Activated naive CD4-positive, alpha-beta T cell treated with anti-CD3 and anti-CD28 coated beads, Interleukin-2, amount 50 U/mL, for 72 hours (primary cell): ENCODE results near the gene NUDT14. TPM values are rescaled to one million over a fixed set of nuclear protein-coding genes. Genes with fewer than 3 reads are reported as not detected.

Experiments used
- ATAC-seq, 2 donors: fragments of 150-1000 bp; cut with Tn5 transposase; 2 replicates each; pipeline ENCODE4 v1.10.0; 2021; ENCODE audit warnings: mild to moderate bottlenecking in 2 of 2, moderate library complexity in 2 of 2
- DNase-seq, 2 donors: peaks; one replicate each; pipeline ENCODE4 v3.0.0; 2021 to 2022; ENCODE audit warnings: low spot score in 2 of 2
- H3K27ac Mint-ChIP-seq, 2 donors: one replicate each; pipeline ENCODE4 v1.8.0; 2022; ENCODE audit warnings: mild to moderate bottlenecking in 2 of 2, mixed read lengths in 2 of 2
- H3K36me3 Mint-ChIP-seq, 2 donors: one replicate each; pipeline ENCODE4 v1.8.0; 2022; ENCODE audit warnings: mixed read lengths in 2 of 2
- H3K9me3 Mint-ChIP-seq, 2 donors: one replicate each; pipeline ENCODE4 v1.8.0; 2022; ENCODE audit warnings: mixed read lengths in 2 of 2
- total RNA-seq, 2 donors: library from RNA; stranded (reverse); gene quantifications; one replicate each; pipeline ENCODE4 v1.2.3, GENCODE V29; 2022

Gene NUDT14
- total RNA-seq, 2 donors from 2014 or later, result 20.0 to 22.6 TPM

GRCh38 chr14:105204931-105205672, 24.0 kb upstream of the NUDT14 start:
- no peak for ATAC-seq
- Mint-ChIP-seq H3K27ac (no peak overlapping the region), H3K9me3 (no peaks in the 10 kb centered on the region), H3K36me3 (no peaks in the 10 kb centered on the region)
- DNase-seq, result no peak

GRCh38 chr14:105204206-105204930, 23.3 kb upstream of the NUDT14 start:
- Mint-ChIP-seq H3K9me3 (no peaks in the 10 kb centered on the region), H3K36me3 (no peaks in the 10 kb centered on the region), H3K27ac (no peak overlapping the region)
- ATAC-seq, result no peak
- DNase-seq, result no peak

DNA sequence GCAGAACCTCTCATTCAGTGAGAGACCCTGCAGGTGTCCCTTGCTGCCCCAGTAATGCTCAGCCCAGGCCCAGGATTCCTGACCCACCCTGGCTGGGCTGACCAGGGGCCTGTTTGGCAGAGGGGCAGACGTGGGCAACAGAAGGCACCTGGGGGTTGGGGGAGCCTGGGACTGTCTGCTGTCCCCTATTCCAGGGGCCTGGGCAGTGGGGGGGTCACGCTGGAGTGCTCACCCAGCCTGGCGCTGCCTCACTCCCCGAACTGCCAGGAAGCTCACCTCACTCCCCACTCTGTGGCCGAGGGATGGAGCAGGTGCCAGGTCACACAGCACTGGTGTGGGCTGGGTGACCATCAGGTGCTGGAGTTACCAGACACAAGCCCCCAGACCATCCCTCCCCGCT, 22.6 kb upstream of the NUDT14 start:
- H3K9me3 Mint-ChIP-seq, result no peaks in the 10 kb centered on the region
- H3K36me3 Mint-ChIP-seq, result no peaks in the 10 kb centered on the region
- no peak overlapping the region for H3K27ac Mint-ChIP-seq
- no peak for ATAC-seq
- DNase-seq, result no peak

- H3K36me3 Mint-ChIP-seq, result no peaks in the 10 kb centered on the region
- peak; percentile 53 to 62 for ATAC-seq
- H3K9me3 Mint-ChIP-seq, result no peaks in the 10 kb centered on the region
- no peak overlapping the region for H3K27ac Mint-ChIP-seq
- DNase-seq, result peak; percentile 70 to 81
These were observed 22.0 kb upstream of the NUDT14 start for GRCh38 chr14:105203057-105203531.

DNA sequence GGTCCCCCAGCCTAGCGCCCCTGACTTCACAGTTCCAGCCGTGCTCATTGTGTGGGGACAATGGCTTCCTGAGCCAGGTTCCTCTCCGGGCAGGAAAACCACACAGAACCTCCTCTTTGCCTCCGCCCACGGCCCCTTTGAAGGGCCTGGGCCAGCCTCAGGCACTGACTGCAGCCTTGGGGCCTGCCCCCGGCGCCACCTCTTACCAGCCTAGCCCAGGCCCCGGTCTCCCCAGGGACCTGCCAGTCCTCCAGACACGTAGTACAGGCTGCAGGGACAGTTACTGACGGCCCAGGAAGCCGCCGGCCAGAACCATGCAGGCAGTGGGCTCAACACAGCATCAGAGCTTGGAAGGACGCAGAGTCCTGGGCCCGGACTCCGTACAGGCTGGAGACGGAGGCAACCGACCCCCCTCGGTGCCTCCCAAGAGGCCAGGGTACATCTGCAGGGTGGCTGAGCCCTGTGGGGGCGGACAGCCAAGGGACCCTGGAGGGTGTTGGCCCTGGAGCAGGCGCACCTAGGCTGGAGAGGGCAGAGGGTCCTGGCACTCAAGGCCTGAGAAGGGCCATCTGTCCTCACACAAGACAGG, 20.9 kb upstream of the NUDT14 start:
- H3K36me3 Mint-ChIP-seq, result no peaks in the 10 kb centered on the region
- peak; percentile 51 to 70 for ATAC-seq
- no peak overlapping the region for H3K27ac Mint-ChIP-seq
- DNase-seq, result peak in 1 of 2 donors; percentile 55
- no peaks in the 10 kb centered on the region for H3K9me3 Mint-ChIP-seq

GRCh38 chr14:105201156-105201924, 20.2 kb upstream of the NUDT14 start:
- DNase-seq (no peak), ATAC-seq (peak; percentile 1 to 6)
- Mint-ChIP-seq H3K36me3 (no peaks in the 10 kb centered on the region), H3K27ac (no peak overlapping the region), H3K9me3 (no peaks in the 10 kb centered on the region)

GRCh38 chr14:105200641-105201040, 19.5 kb upstream of the NUDT14 start:
- DNase-seq (no peak), ATAC-seq (no peak)
- Mint-ChIP-seq H3K27ac (no peak overlapping the region), H3K9me3 (no peaks in the 10 kb centered on the region), H3K36me3 (no peaks in the 10 kb centered on the region)

DNA sequence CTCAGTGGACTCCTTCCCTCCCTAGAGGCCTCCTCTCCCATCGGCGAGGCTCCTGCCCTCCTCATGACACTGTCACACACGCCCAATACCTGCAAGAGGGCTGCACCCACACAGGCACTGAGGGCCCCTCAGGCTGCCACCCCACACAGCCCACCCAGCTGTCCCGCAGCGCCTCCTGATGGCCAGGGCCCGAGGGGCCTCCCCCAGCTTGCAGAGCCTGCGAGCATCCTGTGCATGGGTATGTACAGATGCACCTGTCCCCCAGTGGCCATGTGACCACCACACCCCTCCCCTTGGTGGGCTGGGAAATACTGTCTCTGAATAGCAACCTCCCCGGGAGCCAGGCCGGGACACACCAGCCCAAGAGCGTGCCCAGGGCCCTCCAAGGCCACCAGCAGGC, 19.0 kb upstream of the NUDT14 start:
- H3K27ac Mint-ChIP-seq, result no peak overlapping the region
- DNase-seq (no peak), ATAC-seq (no peak)
- no peaks in the 10 kb centered on the region for H3K9me3 Mint-ChIP-seq
- H3K36me3 Mint-ChIP-seq, result no peaks in the 10 kb centered on the region

DNA sequence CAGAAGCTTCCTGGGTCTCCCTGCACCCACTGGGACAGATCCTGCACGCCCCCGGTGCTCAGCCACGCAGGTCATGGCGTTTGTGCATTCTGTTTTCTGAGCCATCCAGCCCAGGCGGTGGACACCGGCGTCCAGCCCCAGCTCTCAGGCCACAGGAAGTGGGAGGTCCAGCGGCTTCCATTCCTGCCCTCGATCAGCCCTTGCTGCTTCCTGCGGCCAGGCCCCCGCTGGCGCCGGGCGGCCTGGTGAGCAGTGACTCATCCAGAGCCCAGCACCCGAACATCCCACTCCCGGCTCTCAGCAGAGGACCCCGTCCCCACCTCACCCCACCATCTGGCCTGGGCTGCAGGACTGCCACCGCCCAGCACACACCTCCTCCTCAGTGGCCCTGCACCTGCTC, 18.0 kb upstream of the NUDT14 start:
- DNase-seq, result no peak
- Mint-ChIP-seq H3K9me3 (no peaks in the 10 kb centered on the region), H3K36me3 (no peaks in the 10 kb centered on the region), H3K27ac (peak overlapping the region in 1 of 2 donors; percentile 84)
- no peak for ATAC-seq

DNA sequence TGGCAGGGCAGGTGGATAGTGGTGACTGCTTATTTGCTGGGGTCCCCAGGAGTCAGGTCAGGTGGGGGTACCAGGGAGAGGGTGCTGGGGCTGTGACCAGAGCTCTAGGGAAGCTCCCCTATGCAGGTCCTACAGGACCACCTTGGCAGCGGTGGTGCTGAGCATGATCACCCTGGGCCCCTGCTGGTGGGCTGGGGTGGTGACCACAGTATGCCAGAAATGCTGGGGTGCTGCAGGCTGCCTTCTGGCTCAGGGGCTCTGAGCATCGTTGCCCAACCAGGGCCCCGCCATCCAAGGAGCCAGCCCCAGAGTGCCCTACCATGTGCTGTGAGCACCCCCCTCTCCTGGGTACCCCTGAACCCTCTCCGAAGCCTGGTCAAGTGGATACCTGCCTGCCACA, 17.5 kb upstream of the NUDT14 start:
- ATAC-seq (no peak), DNase-seq (no peak)
- no peaks in the 10 kb centered on the region for H3K36me3 Mint-ChIP-seq
- no peak overlapping the region for H3K27ac Mint-ChIP-seq
- H3K9me3 Mint-ChIP-seq, result no peaks in the 10 kb centered on the region

DNA sequence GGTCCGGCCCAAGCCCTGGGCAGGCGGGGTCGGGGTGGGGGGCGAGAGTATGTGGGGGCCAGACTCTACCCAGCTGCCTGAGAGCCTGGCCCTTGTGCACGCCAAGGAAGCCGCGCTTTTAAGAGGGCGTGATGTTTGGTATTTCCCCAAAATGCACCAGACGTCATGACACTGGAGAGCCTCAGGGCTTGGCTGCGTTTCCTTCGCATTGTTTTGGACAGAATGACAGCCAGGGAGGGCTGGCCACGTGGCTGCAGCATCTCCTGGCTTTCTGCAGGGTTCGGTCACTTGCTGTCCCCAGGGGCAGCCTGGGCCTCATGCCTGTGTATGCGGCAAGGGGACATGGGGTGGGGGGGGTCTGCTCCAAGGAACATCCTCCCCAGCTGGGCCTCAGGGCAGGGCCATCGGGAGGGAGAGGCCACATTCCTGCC, 16.1 kb upstream of the NUDT14 start:
- Mint-ChIP-seq H3K9me3 (no peaks in the 10 kb centered on the region), H3K36me3 (no peaks in the 10 kb centered on the region), H3K27ac (no peak overlapping the region)
- ATAC-seq, result no peak
- no peak for DNase-seq

GRCh38 chr14:105196265-105196960, 15.3 kb upstream of the NUDT14 start:
- Mint-ChIP-seq H3K27ac (no peak overlapping the region), H3K36me3 (no peaks in the 10 kb centered on the region), H3K9me3 (no peaks in the 10 kb centered on the region)
- no peak for ATAC-seq
- no peak for DNase-seq

- no peak for DNase-seq
- ATAC-seq, result no peak
These were observed 14.6 kb upstream of the NUDT14 start for GRCh38 chr14:105195522-105196264.

DNA sequence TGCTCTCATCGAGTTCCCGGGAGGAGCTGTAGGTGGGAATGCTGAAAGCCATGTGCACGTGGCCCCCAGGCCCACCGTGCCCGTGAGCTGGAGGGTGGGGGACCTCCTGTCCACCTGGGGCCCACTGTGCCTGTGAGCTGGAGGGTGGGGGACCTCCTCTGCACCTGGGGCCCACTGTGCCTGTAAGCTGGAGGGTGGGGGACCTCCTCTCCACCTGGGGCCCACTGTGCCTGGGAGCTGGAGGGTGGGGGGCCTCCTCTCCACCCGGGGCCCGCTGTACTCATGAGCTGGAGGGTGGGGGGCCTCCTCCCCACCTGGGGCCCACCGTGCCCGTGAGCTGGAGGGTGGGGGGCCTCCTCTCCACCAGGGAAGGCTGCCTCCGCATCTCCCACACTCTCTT, 13.9 kb upstream of the NUDT14 start:
- Mint-ChIP-seq H3K36me3 (no peaks in the 10 kb centered on the region), H3K9me3 (no peaks in the 10 kb centered on the region), H3K27ac (no peak overlapping the region)
- DNase-seq, result no peak
- ATAC-seq, result no peak

More at GRCh38 chr14:105195522-105196264, 14.6 kb upstream of the NUDT14 start:
- no peaks in the 10 kb centered on the region for H3K36me3 Mint-ChIP-seq
- H3K27ac Mint-ChIP-seq, result no peak overlapping the region
- no peaks in the 10 kb centered on the region for H3K9me3 Mint-ChIP-seq

DNA sequence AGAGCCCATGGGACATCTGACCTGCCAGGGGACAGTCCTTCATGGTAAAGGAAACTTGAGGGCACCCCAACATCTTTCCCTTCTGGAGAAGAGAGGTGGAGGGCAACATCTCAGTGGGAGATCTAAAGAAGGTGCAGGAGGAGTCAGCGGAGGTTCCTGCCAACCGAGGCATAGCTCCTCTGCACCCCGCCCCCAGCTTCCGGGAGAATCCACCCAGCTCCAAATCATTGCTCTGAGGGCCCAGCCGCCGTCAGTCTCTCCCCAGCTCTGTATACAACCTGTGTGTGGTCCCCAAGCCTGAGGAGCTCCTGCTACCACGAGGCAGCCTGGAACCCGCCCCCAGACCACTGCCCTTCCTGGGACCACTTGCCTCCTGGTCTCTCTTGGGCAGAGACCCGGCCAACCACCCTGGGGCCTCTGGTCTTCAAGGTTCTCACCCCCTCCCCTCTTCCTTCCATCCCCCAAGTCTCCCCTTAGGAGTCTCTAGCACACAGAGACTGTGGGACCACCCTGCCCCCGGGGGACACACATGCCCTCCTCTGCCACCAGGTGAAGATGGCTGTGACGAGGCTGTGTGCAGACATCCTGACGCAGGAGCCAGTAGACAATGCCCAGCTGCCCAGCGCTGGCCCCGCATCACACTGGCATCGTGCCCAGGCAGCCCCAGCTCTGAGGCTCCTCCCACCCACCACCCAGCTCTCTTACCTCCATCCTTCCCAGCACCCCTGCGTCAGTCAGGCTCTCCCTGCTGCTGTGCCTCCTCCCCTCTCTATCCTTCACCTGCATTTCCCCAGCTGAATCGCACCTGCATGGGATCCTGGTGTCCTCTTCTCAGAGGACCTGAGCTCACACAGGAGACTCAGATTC, 13.0 kb upstream of the NUDT14 start:
- peak overlapping the region in 1 of 2 donors; percentile 51 for H3K27ac Mint-ChIP-seq
- DNase-seq (peak in 1 of 2 donors; percentile 37), ATAC-seq (peak; percentile 36 to 39)
- no peaks in the 10 kb centered on the region for H3K36me3 Mint-ChIP-seq
- no peaks in the 10 kb centered on the region for H3K9me3 Mint-ChIP-seq
